Measurements from ENCODE around the gene RAD9A.

Gene RAD9A

GRCh38 chr11:67429038-67429668 is 37.4 kb downstream of the RAD9A start:
- DNase-seq: no peak

GRCh38 chr11:67429722-67430121 is 37.9 kb downstream of the RAD9A start:
- no peak for DNase-seq

- no peak for DNase-seq
Observed at GRCh38 chr11:67431346-67432249, 39.8 kb downstream of the RAD9A start.

- DNase-seq: no peak
Observed at GRCh38 chr11:67432655-67433349, 41.0 kb downstream of the RAD9A start.

GRCh38 chr11:67433536-67434394 is 42.0 kb downstream of the RAD9A start:
- DNase-seq: no peak

- peak; percentile 73 for DNase-seq
Observed at GRCh38 chr11:67434395-67434881, 42.7 kb downstream of the RAD9A start.

- DNase-seq: peak; percentile 75
Observed at GRCh38 chr11:67435031-67435726, 43.4 kb downstream of the RAD9A start.

- DNase-seq: no peak
Observed at GRCh38 chr11:67435727-67436458, 44.1 kb downstream of the RAD9A start.

- DNase-seq: peak; percentile 87
Observed at GRCh38 chr11:67436459-67437081, 44.8 kb downstream of the RAD9A start.

GRCh38 chr11:67437082-67437808 is 45.5 kb downstream of the RAD9A start, which contains the start of gene PTPRCAP:
Gene PTPRCAP, minus strand, starts transcription at chr11:67437682. Its CDS starts 63 bp downstream, at chr11:67437619.
- DNase-seq: peak; percentile 91

GRCh38 chr11:67437809-67438157 is 46.0 kb downstream of the RAD9A start:
- no peak for DNase-seq

GRCh38 chr11:67438158-67438902 is 46.5 kb downstream of the RAD9A start:
- peak; percentile 92 for DNase-seq

- DNase-seq: peak; percentile 77
Observed at GRCh38 chr11:67439321-67440228, 47.8 kb downstream of the RAD9A start.

- DNase-seq: peak; percentile 71
Observed at GRCh38 chr11:67440229-67441097, 48.7 kb downstream of the RAD9A start.

GRCh38 chr11:67441098-67441563 is 49.3 kb downstream of the RAD9A start:
- DNase-seq: no peak

GRCh38 chr11:67441731-67442351 is 50.1 kb downstream of the RAD9A start:
- no peak for DNase-seq
